Kidney (tissue), 14 donors: ENCODE results near the gene MASTL. TPM values are rescaled to one million over a fixed set of nuclear protein-coding genes. Genes with fewer than 3 reads are reported as not detected.

Source experiments
- DNase-seq, 5 donors: peaks; one replicate each; pipeline ENCODE4 v3.0.0-alpha.2; 2013 to 2020
- FAIRE-seq: peaks from 2 replicates; lab custom pipeline; 2012; peaks lifted over from hg19 to GRCh38; lab: Jason Lieb, UNC
- H3K27ac ChIP-seq, 2 donors: one replicate each; pipeline ENCODE4 v1.7.0; 2013; ENCODE audit warnings: low read depth in 2 of 2, low read length in 2 of 2, inconsistent platforms in 1 of 2
- H3K27me3 ChIP-seq: one replicate; pipeline ENCODE4 v1.7.1; 2013; ENCODE audit warnings: low read length, inconsistent platforms; ENCODE audit not compliant: control insufficient read depth, insufficient read depth
- H3K36me3 ChIP-seq, 3 donors: one replicate each; pipeline versions ENCODE4 v1.7.0 to v1.7.1; 2013; ENCODE audit warnings: low read length in 3 of 3, control low read depth in 1 of 3, inconsistent platforms in 1 of 3; ENCODE audit not compliant: insufficient read depth in 3 of 3, control insufficient read depth in 2 of 3
- H3K4me1 ChIP-seq, 3 donors: one replicate each; pipeline versions ENCODE4 v1.7.0 to v1.7.1; 2013; ENCODE audit warnings: low read length in 3 of 3, inconsistent platforms in 1 of 3, low read depth in 1 of 3; ENCODE audit not compliant: control insufficient read depth in 2 of 3, insufficient read depth in 2 of 3
- H3K4me3 ChIP-seq, 3 donors: one replicate each; pipeline versions ENCODE4 v1.7.0 to v1.8.1; 2013; ENCODE audit warnings: low read length in 3 of 3, control low read depth in 1 of 3, inconsistent platforms in 1 of 3
- H3K9ac ChIP-seq, 3 donors: one replicate each; pipeline versions ENCODE4 v1.7.0 to v1.7.1; 2013; ENCODE audit warnings: low read length in 3 of 3, control low read depth in 1 of 3, inconsistent platforms in 1 of 3
- H3K9me3 ChIP-seq, 3 donors: one replicate each; pipeline versions ENCODE4 v1.7.0 to v1.7.1; 2013; ENCODE audit warnings: low read length in 3 of 3, control low read depth in 1 of 3, inconsistent platforms in 1 of 3; ENCODE audit not compliant: control insufficient read depth in 2 of 3, insufficient read depth in 1 of 3
- intact Hi-C: fragments of 100-400 bp; cut with DNase I; formaldehyde crosslinking; loops from one replicate; pipeline ENCODE4 v1.11.1; 2022
- polyA plus RNA-seq: library from polyadenylated mRNA; stranded (reverse); fragments of 350-450 nt; fragmentation: Illumina TruSeq; extraction: RNeasy Lipid Tissue Mini Kit (QIAGEN cat#74804); gene quantifications from one replicate; pipeline ENCODE4 v1.2.3, GENCODE V29; 2014; ENCODE audit warnings: low read depth, low replicate concordance; ENCODE audit not compliant: insufficient read depth
- total RNA-seq: library from RNA; stranded (reverse); fragmentation: NEBNext Ultra II Directional; extraction: Animal tissue kit (Norgen Biotek cat#: 25700); gene quantifications from one replicate; pipeline ENCODE4 v1.2.1, GENCODE V29; 2021
- TF ChIP-seq, protein P1 (sequence below): IDR thresholded peaks from 3 replicates; pipeline ENCODE4 v1.5.1; 2012; ENCODE audit warnings: mild to moderate bottlenecking, moderate library complexity, borderline replicate concordance; ENCODE audit not compliant: insufficient read depth; ENCODE audit errors: extremely low read depth
- donor health status: control.
- donor health status: control.
- donor health status: control.
- donor health status: control.
- donor health status: control.
- donor health status: DM: yes; HTN: yes; CAD: no.
- donor health status: Normal renal cell carcinoma (clear cell type).

MASTL gene
- total and polyA plus RNA-seq, 2 donors from 2014 or later, result 2.6 to 10.3 TPM

DNA sequence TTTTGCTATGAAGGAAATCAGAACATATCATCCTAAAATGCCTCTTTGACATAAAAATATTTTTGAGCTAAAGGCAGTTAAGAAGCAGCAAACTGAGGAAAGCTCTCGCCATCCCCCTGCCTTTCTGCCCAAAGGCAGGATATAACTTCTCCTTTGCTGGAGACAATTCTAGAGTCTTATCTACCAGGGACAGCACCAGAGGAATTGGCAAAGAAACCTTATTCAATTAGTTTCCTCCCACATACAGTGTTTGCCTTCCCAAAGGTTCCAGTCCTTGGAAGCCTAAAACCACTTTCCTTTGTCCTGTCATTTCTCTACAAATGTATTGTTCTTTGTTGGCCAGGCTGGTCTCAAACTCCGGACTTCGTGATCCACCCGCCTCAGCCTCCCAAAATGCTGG is 33.7 kb downstream of the MASTL start:
- H3K9ac ChIP-seq, result no peak overlapping the region
- TF ChIP-seq, protein P1, sequence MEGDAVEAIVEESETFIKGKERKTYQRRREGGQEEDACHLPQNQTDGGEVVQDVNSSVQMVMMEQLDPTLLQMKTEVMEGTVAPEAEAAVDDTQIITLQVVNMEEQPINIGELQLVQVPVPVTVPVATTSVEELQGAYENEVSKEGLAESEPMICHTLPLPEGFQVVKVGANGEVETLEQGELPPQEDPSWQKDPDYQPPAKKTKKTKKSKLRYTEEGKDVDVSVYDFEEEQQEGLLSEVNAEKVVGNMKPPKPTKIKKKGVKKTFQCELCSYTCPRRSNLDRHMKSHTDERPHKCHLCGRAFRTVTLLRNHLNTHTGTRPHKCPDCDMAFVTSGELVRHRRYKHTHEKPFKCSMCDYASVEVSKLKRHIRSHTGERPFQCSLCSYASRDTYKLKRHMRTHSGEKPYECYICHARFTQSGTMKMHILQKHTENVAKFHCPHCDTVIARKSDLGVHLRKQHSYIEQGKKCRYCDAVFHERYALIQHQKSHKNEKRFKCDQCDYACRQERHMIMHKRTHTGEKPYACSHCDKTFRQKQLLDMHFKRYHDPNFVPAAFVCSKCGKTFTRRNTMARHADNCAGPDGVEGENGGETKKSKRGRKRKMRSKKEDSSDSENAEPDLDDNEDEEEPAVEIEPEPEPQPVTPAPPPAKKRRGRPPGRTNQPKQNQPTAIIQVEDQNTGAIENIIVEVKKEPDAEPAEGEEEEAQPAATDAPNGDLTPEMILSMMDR, result no peak
- no peaks in the 10 kb centered on the region for H3K4me1 ChIP-seq
- H3K36me3 ChIP-seq, result peaks cover 0 to 4% (median 0%) of the 10 kb centered on the region in 3 donors
- DNase-seq (no peak), FAIRE-seq (no peak)
- H3K27me3 ChIP-seq, result no peaks in the 10 kb centered on the region
- H3K9me3 ChIP-seq, result no peaks in the 10 kb centered on the region
- intact Hi-C loops, result no loop called here
- no peak overlapping the region for H3K27ac ChIP-seq
- H3K4me3 ChIP-seq, result no peak overlapping the region

DNA sequence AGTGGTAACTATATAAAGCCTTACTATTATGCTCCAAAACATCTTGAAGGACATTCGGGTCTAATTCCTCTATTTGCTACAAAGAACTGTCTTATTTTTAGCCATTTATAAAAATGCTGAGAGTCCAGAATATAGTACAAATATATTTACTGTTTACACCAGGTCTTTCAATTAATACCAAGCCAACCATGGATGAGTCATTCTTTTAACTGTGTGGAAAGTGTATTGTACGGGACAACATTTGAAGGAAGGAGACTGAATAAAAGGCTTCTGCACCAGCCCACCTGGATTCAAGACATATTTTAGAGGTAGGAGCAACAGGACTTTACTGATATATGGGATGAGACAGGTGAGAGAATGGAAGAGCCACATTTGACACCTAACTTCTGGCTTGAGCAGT is 35.4 kb downstream of the MASTL start:
- no peaks in the 10 kb centered on the region for H3K9me3 ChIP-seq
- no peak overlapping the region for H3K9ac ChIP-seq
- H3K27ac ChIP-seq, result no peak overlapping the region
- H3K4me1 ChIP-seq, result no peaks in the 10 kb centered on the region
- no peaks in the 10 kb centered on the region for H3K27me3 ChIP-seq
- TF ChIP-seq, protein P1, result no peak
- DNase-seq (no peak), FAIRE-seq (no peak)
- H3K36me3 ChIP-seq, result no peaks in the 10 kb centered on the region
- intact Hi-C loops, result no loop called here
- no peak overlapping the region for H3K4me3 ChIP-seq

DNA sequence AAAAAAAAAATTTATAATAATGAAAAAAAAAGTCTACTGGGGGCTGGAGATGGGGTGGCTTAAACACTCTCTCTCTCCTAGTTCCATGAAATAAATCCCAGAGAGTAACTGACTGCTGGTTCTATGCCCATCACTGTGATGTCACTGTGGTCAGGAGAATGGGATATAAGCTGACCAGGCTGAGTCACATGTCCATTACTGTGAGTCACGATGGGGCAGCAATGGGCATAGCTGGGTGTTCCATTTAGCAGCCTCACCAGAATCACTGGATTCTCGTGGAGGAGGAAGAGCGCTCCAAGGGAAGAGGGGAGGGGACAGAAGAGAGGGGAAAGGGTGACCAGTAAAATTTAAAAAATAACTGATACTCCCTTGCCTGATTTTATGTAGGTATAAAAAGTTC is 37.1 kb downstream of the MASTL start:
- intact Hi-C loops, result no loop called here

More for the DNA sequence above, 37.1 kb downstream of the MASTL start:
- no peaks in the 10 kb centered on the region for H3K27me3 ChIP-seq
- H3K4me1 ChIP-seq, result no peaks in the 10 kb centered on the region
- no peak for DNase-seq
- H3K9me3 ChIP-seq, result no peaks in the 10 kb centered on the region
- no peak overlapping the region for H3K27ac ChIP-seq
- H3K36me3 ChIP-seq, result peaks cover 0 to 4% (median 0%) of the 10 kb centered on the region in 3 donors
- no peak for FAIRE-seq
- no peak overlapping the region for H3K4me3 ChIP-seq
- TF ChIP-seq, protein P1, result no peak
- H3K9ac ChIP-seq, result no peak overlapping the region
